ENCODE results near the gene GOLGA7B.

The GOLGA7B gene

DNA sequence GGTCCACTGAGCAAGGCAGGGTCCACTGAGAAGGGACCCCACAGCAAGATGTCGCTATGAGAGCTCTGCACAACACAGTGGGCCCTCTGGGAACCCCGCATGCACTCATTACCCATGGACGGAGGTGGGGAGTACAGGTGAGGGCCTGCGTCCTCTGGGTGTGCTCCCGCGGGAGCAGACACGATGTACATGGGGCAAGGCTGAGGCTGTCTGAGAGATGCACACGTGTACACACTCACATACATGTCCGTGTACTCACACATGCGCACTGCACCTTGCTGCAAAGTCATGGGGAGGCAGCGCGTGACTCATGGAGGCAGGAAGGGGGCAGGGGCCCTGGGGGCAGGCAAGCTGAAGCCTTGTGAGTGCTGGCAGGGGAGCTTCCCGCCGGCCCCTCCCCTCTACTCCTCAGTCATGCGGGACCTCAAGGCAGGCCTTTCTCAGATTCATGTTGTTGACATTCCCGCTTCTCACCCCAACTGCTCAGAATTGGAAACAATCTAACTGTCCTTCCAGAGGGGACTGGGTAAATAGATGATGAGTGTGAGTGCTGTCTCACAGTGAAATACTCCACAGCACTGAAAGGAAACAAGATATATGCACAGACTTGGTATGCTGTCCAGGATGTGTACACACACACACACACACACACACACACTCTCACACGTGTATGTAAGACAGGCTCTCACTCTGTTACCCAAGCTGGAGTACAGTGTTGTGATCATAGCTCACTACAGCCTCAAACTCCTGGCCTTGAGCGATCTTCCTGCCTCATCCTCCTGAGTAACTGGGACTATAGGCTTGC lies 40.0 kb downstream of the GOLGA7B start:
- TF ChIP-seq, protein P1, sequence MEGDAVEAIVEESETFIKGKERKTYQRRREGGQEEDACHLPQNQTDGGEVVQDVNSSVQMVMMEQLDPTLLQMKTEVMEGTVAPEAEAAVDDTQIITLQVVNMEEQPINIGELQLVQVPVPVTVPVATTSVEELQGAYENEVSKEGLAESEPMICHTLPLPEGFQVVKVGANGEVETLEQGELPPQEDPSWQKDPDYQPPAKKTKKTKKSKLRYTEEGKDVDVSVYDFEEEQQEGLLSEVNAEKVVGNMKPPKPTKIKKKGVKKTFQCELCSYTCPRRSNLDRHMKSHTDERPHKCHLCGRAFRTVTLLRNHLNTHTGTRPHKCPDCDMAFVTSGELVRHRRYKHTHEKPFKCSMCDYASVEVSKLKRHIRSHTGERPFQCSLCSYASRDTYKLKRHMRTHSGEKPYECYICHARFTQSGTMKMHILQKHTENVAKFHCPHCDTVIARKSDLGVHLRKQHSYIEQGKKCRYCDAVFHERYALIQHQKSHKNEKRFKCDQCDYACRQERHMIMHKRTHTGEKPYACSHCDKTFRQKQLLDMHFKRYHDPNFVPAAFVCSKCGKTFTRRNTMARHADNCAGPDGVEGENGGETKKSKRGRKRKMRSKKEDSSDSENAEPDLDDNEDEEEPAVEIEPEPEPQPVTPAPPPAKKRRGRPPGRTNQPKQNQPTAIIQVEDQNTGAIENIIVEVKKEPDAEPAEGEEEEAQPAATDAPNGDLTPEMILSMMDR (IDR thresholded peaks at IDR 0.05; ENCODE audit: control insufficient read depth, insufficient read depth, low read depth, low read length, missing control alignments), result no peak
- DNase-seq (ENCODE audit: low read depth), result no peak

DNA sequence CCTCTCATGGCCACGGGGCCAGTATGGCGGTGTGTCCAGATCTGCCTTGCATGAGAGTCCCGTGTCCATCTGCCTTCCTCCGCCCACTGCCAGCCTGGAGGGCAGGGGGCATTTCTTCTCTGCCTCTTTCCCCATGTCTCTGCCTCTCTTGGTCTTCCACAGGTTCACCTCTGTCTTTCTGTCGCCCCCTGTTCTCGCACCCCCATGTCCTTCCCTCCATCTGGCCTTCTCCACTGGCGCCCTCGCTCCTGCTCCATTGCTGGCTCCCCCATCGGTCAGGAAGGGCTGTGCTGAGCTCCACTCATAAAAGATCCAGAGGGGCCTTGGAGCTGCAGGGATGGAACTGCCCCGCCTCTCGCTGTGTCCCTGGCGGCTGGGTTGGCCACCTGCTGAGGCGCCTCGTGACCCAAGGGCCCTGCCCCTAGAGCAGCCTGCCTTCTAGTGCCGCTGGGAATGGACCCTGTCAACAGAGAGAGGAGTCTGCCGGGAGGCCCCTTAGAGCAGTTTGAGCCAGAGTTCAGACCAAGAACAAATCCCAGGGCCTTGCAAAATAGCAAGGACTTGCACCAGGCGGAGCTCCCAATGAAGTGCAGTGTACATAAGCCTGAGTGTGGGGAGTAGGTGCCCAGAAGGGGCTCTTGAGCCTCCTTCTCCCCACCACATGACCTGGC lies 42.0 kb downstream of the GOLGA7B start:
- H3K4me3 ChIP-seq (ENCODE audit: control insufficient read depth, low read depth, low read length), result no peak overlapping the region
- TF ChIP-seq, protein P1 (IDR thresholded peaks at IDR 0.05; ENCODE audit: control insufficient read depth, insufficient read depth, low read depth, low read length, missing control alignments), result no peak
- no peak for DNase-seq (ENCODE audit: low read depth)

More for the DNA sequence above, 40.0 kb downstream of the GOLGA7B start:
- no peak overlapping the region for H3K4me3 ChIP-seq (ENCODE audit: control insufficient read depth, low read depth, low read length)

GRCh38 chr10:97892506-97892905 lies 42.9 kb downstream of the GOLGA7B start:
- DNase-seq (ENCODE audit: low read depth), result no peak
- TF ChIP-seq, protein P1 (IDR thresholded peaks at IDR 0.05; ENCODE audit: control insufficient read depth, insufficient read depth, low read depth, low read length, missing control alignments), result no peak
- H3K4me3 ChIP-seq (ENCODE audit: control insufficient read depth, low read depth, low read length), result no peak overlapping the region

DNA sequence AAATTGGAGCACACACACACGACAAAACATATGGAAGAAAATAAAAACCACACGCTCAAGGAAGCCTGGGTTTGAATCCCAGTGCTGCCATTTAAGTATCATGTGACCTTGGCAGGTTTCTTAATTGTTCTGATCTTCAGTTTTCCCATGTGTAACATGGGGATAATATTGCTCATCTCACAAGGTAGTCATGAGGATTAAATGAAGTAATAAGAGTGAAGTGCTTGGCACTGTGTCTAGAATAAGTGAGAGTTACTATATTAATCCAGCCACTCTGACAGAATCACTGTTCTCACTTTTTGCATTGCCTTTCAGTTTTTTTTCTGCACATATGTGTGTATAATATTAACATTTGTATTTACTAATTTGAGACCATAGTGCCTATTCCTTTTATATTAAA lies 43.3 kb downstream of the GOLGA7B start:
- DNase-seq (ENCODE audit: low read depth), result no peak
- H3K4me3 ChIP-seq (ENCODE audit: control insufficient read depth, low read depth, low read length), result no peak overlapping the region
- TF ChIP-seq, protein P1 (IDR thresholded peaks at IDR 0.05; ENCODE audit: control insufficient read depth, insufficient read depth, low read depth, low read length, missing control alignments), result no peak

DNA sequence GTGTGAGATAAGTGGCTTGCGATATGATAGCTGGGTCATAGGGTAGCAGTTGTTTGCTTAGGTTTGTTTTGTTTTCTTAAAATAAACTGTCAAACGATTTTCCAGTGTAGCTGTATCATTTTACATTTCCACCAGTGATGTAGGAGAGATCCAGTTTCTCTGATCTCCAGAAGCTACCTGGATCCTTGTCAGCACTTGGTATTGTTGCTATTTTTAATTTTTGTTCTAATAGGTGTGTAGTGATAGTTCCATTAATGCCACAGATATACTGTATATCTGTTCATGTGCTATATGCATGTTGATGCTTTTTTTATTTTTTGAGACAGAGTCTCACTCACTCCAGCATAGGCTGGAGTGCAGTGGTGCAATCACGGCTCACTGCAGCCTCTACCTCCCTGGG lies 44.4 kb downstream of the GOLGA7B start:
- TF ChIP-seq, protein P1 (IDR thresholded peaks at IDR 0.05; ENCODE audit: control insufficient read depth, insufficient read depth, low read depth, low read length, missing control alignments), result no peak
- no peak overlapping the region for H3K4me3 ChIP-seq (ENCODE audit: control insufficient read depth, low read depth, low read length)
- no peak for DNase-seq (ENCODE audit: low read depth)

DNA sequence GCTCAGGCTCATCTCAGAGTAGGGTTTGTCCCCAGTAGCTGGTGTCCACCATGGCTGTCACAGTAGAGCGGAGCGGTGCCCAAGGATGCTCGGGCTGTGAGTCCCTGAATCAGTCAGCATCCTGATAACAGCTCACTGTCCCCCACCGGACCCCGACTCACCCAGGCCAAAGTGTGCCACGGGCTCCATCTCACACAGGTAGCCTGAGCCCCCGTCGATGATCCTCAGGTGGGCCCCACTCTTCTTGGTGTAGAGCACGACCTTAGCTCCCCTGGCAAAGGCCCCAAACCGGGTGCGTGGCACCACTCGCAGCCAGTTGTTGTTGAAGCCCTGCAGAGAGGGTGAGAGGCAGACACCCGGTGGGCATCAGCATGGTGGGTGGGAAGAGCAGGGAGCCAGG lies 45.4 kb downstream of the GOLGA7B start:
- TF ChIP-seq, protein P1 (IDR thresholded peaks at IDR 0.05; ENCODE audit: control insufficient read depth, insufficient read depth, low read depth, low read length, missing control alignments), result no peak
- DNase-seq (ENCODE audit: low read depth), result no peak
- H3K4me3 ChIP-seq (ENCODE audit: control insufficient read depth, low read depth, low read length), result no peak overlapping the region

Data from AG09309 (cell line).